Calu3 (cell line): ENCODE measurements around the gene WDR36. TPM values are rescaled to one million over a fixed set of nuclear protein-coding genes. Genes with fewer than 3 reads are reported as not detected.

Experiments
- BruUV-seq: library from RNA; stranded (reverse); fragments of 400-500 nt; replicated peaks from 2 replicates; lab custom pipeline; 2021; lab: Mats Ljungman, UMichigan
- CTCF ChIA-PET: fragments of 300-600 bp; sonication (Branson Sonifier 250); formaldehyde crosslinking; loops from one replicate; lab custom pipeline; 2022; ENCODE audit warnings: antibody characterized with exemption; lab: Charles Lee
- DNase-seq: peaks from one replicate; pipeline ENCODE4 v3.0.0; 2022
- H3K27ac Mint-ChIP-seq: one replicate; pipeline ENCODE4 v1.8.0; 2022; ENCODE audit warnings: mixed read lengths; ENCODE audit not compliant: unreplicated experiment
- H3K27me3 Mint-ChIP-seq: one replicate; pipeline ENCODE4 v1.8.0; 2022; ENCODE audit warnings: mixed read lengths; ENCODE audit not compliant: unreplicated experiment
- H3K36me3 Mint-ChIP-seq: one replicate; pipeline ENCODE4 v1.8.0; 2022; ENCODE audit warnings: mild to moderate bottlenecking, moderate library complexity, mixed read lengths; ENCODE audit not compliant: insufficient read depth, unreplicated experiment
- H3K4me1 Mint-ChIP-seq: one replicate; pipeline ENCODE4 v1.8.0; 2022; ENCODE audit warnings: mild to moderate bottlenecking, low read depth, mixed read lengths; ENCODE audit not compliant: unreplicated experiment
- H3K4me3 Mint-ChIP-seq: one replicate; pipeline ENCODE4 v1.8.0; 2022; ENCODE audit warnings: mild to moderate bottlenecking, low read depth, moderate library complexity, mixed read lengths; ENCODE audit not compliant: unreplicated experiment
- H3K9me3 Mint-ChIP-seq: one replicate; pipeline ENCODE4 v1.8.0; 2022; ENCODE audit warnings: low read depth, mixed read lengths; ENCODE audit not compliant: unreplicated experiment
- intact Hi-C: fragments of 100-400 bp; cut with micrococcal nuclease; formaldehyde crosslinking; loops from one replicate; pipeline ENCODE4 v1.10.0; 2022; ENCODE audit not compliant: unreplicated experiment
- total RNA-seq: library from RNA; stranded (reverse); gene quantifications from 2 replicates; pipeline ENCODE4 v1.2.3, GENCODE V29; 2022
- TF ChIP-seq, protein P1 (sequence below): fragments of 200-600 bp; IDR thresholded peaks from one replicate; pipeline ENCODE4 v1.8.0; 2022; ENCODE audit warnings: antibody characterized with exemption; ENCODE audit not compliant: unreplicated experiment

WDR36 gene
- total RNA-seq, 1 experiment from 2014 or later = 48.7 TPM

DNA sequence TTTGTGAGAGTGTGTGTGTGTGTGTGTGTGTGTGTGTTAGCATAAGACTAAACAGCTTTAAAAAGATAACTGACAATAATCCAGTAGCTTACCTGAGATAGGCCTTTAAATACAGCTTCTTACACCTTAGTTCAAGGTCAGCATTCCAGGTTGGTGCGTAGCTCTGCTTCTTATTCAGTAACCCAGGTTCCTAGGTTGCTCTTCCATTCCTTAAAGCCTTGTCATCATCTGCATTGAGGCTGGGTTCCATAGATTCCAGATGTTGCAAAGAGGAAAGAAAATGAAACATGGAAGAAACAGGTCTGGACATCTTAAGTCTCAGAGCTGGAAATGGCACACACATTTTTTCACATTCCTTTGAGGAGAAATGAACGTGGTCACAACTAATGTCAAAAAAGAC is 78.1 kb downstream of the WDR36 start:
- no peak for DNase-seq
- Mint-ChIP-seq H3K27ac (no peak overlapping the region), H3K36me3 (no peaks in the 10 kb centered on the region), H3K4me1 (no peaks in the 10 kb centered on the region), H3K4me3 (no peak overlapping the region), H3K27me3 (no peaks in the 10 kb centered on the region), H3K9me3 (no peaks in the 10 kb centered on the region)
- CTCF ChIA-PET = interaction anchor here (0.6 to 0.8 kb wide), 2 partner anchors 67 to 147 kb away, joined by 3 read pairs; no protein-coding TSS in a partner anchor
- intact Hi-C loops = no loop called here
- no TSS peak for BruUV-seq
- TF ChIP-seq, protein P1, sequence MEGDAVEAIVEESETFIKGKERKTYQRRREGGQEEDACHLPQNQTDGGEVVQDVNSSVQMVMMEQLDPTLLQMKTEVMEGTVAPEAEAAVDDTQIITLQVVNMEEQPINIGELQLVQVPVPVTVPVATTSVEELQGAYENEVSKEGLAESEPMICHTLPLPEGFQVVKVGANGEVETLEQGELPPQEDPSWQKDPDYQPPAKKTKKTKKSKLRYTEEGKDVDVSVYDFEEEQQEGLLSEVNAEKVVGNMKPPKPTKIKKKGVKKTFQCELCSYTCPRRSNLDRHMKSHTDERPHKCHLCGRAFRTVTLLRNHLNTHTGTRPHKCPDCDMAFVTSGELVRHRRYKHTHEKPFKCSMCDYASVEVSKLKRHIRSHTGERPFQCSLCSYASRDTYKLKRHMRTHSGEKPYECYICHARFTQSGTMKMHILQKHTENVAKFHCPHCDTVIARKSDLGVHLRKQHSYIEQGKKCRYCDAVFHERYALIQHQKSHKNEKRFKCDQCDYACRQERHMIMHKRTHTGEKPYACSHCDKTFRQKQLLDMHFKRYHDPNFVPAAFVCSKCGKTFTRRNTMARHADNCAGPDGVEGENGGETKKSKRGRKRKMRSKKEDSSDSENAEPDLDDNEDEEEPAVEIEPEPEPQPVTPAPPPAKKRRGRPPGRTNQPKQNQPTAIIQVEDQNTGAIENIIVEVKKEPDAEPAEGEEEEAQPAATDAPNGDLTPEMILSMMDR = no peak

DNA sequence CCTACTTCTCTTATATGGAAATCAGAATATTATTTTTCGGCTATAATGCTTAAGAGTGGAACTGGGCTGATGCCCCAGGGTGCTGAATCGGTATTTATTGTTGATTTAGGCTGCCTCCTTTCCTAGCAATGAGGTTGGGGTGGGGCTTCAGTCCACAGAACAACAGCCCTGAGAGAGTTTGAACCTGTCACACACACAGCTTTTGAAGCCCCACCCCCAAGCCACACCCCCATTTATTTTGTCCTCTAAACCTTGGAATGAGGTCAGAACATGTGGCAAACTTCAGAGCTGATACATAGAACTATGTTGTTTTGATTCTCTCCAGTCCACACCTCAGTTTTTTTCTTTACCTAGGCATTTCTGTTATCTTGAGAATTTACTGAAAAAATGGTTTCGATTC is 80.4 kb downstream of the WDR36 start:
- Mint-ChIP-seq H3K27ac (no peak overlapping the region), H3K4me3 (no peak overlapping the region), H3K9me3 (no peaks in the 10 kb centered on the region), H3K4me1 (no peaks in the 10 kb centered on the region), H3K36me3 (no peaks in the 10 kb centered on the region), H3K27me3 (no peaks in the 10 kb centered on the region)
- CTCF ChIA-PET = interaction anchor here (0.6 kb wide), 2 partner anchors 439 to 762 kb away, joined by 3 read pairs; no protein-coding TSS in a partner anchor
- DNase-seq = peak; percentile 34
- no TSS peak for BruUV-seq
- intact Hi-C loops = no loop called here
- TF ChIP-seq, protein P1 = no peak

DNA sequence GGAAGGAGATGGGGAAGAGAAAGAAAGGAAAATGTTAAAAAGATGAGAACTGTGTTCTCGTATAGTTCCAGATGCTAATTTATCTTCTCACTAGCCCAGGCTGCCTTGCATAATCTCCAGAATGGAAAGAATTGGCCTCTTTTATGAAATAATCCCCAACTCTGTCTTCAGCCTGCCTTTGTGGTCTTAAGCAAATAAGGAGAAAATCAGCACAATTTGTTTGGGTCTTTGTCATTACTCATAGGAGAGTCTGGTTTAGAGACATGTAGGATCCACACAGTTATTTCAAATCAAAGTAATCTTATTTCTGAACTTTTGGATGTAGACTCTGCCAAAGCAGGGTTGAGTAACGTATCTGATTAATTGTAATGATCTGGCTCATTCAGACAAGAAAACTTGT is 81.3 kb downstream of the WDR36 start:
- BruUV-seq = no TSS peak
- no peak for DNase-seq
- no peaks in the 10 kb centered on the region for H3K9me3 Mint-ChIP-seq
- H3K27me3 Mint-ChIP-seq = no peaks in the 10 kb centered on the region
- no peak overlapping the region for H3K4me3 Mint-ChIP-seq
- CTCF ChIA-PET = interaction anchor here (0.8 kb wide), 1 partner anchor 51 kb away, joined by 3 read pairs; the partner anchor contains the start of gene CAMK4
- TF ChIP-seq, protein P1 = no peak
- H3K4me1 Mint-ChIP-seq = no peaks in the 10 kb centered on the region
- intact Hi-C loops = no loop called here
- no peaks in the 10 kb centered on the region for H3K36me3 Mint-ChIP-seq
- H3K27ac Mint-ChIP-seq = no peak overlapping the region

Other genes starting within 250 kb of the WDR36 start
- 0.20 TPM in 1 of 2 replicates, not detected in the other for gene TSLP, start 20.6 kb upstream of the WDR36 start, total RNA-seq
- gene CAMK4, start 132.0 kb downstream of the WDR36 start, total RNA-seq = 19.4 and 23.3 TPM in 2 replicates